Measurements from ENCODE around the gene CCNB1.

The CCNB1 gene

GRCh38 chr5:69160651-69161050 lies 6.3 kb upstream of the CCNB1 start:
- TF ChIP-seq CEBPB (IDR thresholded peaks at IDR 0.05) (no peak), RAD21 (IDR thresholded peaks at IDR 0.05; ENCODE audit: low read depth) (no peak), TEAD4 (IDR thresholded peaks at IDR 0.05) (no peak)

GRCh38 chr5:69167493-69167855 lies 524 bp downstream of the CCNB1 start:
- TF ChIP-seq EP300 (IDR thresholded peaks at IDR 0.05; ENCODE audit: borderline replicate concordance): no peak
- TF ChIP-seq TEAD4 (IDR thresholded peaks at IDR 0.05): no peak
- no peak for TF ChIP-seq CREB1 (IDR thresholded peaks at IDR 0.05; ENCODE audit: low read depth)
- TF ChIP-seq YY1 (IDR thresholded peaks at IDR 0.05; ENCODE audit: low read depth): no peak
- no peak for TF ChIP-seq USF1 (IDR thresholded peaks at IDR 0.05)
- TF ChIP-seq ZBTB7A (IDR thresholded peaks at IDR 0.05; ENCODE audit: low read depth): no peak
- TF ChIP-seq MAX (IDR thresholded peaks at IDR 0.05): no peak
- no peak for TF ChIP-seq REST (IDR thresholded peaks at IDR 0.05; ENCODE audit: low read depth)
- TF ChIP-seq TCF12 (IDR thresholded peaks at IDR 0.05; ENCODE audit: low read depth): no peak
- TF ChIP-seq RAD21 (IDR thresholded peaks at IDR 0.05; ENCODE audit: low read depth): no peak
- TF ChIP-seq FOXM1 (IDR thresholded peaks at IDR 0.05; ENCODE audit: borderline replicate concordance, low read depth): no peak
- no peak for TF ChIP-seq NFIC (IDR thresholded peaks at IDR 0.05)
- no peak for TF ChIP-seq EGR1 (IDR thresholded peaks at IDR 0.05)
- TF ChIP-seq TAF1 (IDR thresholded peaks at IDR 0.05; ENCODE audit: low read depth): no peak
- no peak for TF ChIP-seq CEBPB (IDR thresholded peaks at IDR 0.05)

- TF ChIP-seq TAF1 (IDR thresholded peaks at IDR 0.05; ENCODE audit: low read depth) (no peak), RAD21 (IDR thresholded peaks at IDR 0.05; ENCODE audit: low read depth) (no peak), EP300 (IDR thresholded peaks at IDR 0.05; ENCODE audit: borderline replicate concordance) (no peak), MAX (IDR thresholded peaks at IDR 0.05) (no peak), TCF12 (IDR thresholded peaks at IDR 0.05; ENCODE audit: low read depth) (no peak), REST (IDR thresholded peaks at IDR 0.05; ENCODE audit: low read depth) (no peak)
These were observed 979 bp downstream of the CCNB1 start for GRCh38 chr5:69167929-69168328.

GRCh38 chr5:69170495-69170894 lies 3.5 kb downstream of the CCNB1 start:
- no peak for TF ChIP-seq REST (IDR thresholded peaks at IDR 0.05; ENCODE audit: low read depth)
- no peak for TF ChIP-seq MAX (IDR thresholded peaks at IDR 0.05)
- no peak for TF ChIP-seq ZBTB7A (IDR thresholded peaks at IDR 0.05; ENCODE audit: low read depth)
- no peak for TF ChIP-seq CEBPB (IDR thresholded peaks at IDR 0.05)
- TF ChIP-seq FOXM1 (IDR thresholded peaks at IDR 0.05; ENCODE audit: borderline replicate concordance, low read depth): no peak
- TF ChIP-seq TCF12 (IDR thresholded peaks at IDR 0.05; ENCODE audit: low read depth): no peak
- TF ChIP-seq EGR1 (IDR thresholded peaks at IDR 0.05): no peak
- TF ChIP-seq TEAD4 (IDR thresholded peaks at IDR 0.05): no peak
- TF ChIP-seq YY1 (IDR thresholded peaks at IDR 0.05; ENCODE audit: low read depth): no peak
- no peak for TF ChIP-seq USF1 (IDR thresholded peaks at IDR 0.05)
- no peak for TF ChIP-seq TAF1 (IDR thresholded peaks at IDR 0.05; ENCODE audit: low read depth)
- TF ChIP-seq EP300 (IDR thresholded peaks at IDR 0.05; ENCODE audit: borderline replicate concordance): no peak
- no peak for TF ChIP-seq RAD21 (IDR thresholded peaks at IDR 0.05; ENCODE audit: low read depth)

- TF ChIP-seq TEAD4 (IDR thresholded peaks at IDR 0.05): no peak
- TF ChIP-seq CEBPB (IDR thresholded peaks at IDR 0.05): no peak
- no peak for TF ChIP-seq RAD21 (IDR thresholded peaks at IDR 0.05; ENCODE audit: low read depth)
- no peak for TF ChIP-seq MAX (IDR thresholded peaks at IDR 0.05)
- no peak for TF ChIP-seq TAF1 (IDR thresholded peaks at IDR 0.05; ENCODE audit: low read depth)
- no peak for TF ChIP-seq TCF12 (IDR thresholded peaks at IDR 0.05; ENCODE audit: low read depth)
- TF ChIP-seq ZBTB7A (IDR thresholded peaks at IDR 0.05; ENCODE audit: low read depth): no peak
- no peak for TF ChIP-seq CREB1 (IDR thresholded peaks at IDR 0.05; ENCODE audit: low read depth)
- TF ChIP-seq EP300 (IDR thresholded peaks at IDR 0.05; ENCODE audit: borderline replicate concordance): no peak
- no peak for TF ChIP-seq FOXM1 (IDR thresholded peaks at IDR 0.05; ENCODE audit: borderline replicate concordance, low read depth)
- no peak for TF ChIP-seq USF1 (IDR thresholded peaks at IDR 0.05)
- TF ChIP-seq REST (IDR thresholded peaks at IDR 0.05; ENCODE audit: low read depth): no peak
- TF ChIP-seq EGR1 (IDR thresholded peaks at IDR 0.05): no peak
- no peak for TF ChIP-seq YY1 (IDR thresholded peaks at IDR 0.05; ENCODE audit: low read depth)
- no peak for TF ChIP-seq NFIC (IDR thresholded peaks at IDR 0.05)
These were observed 4.0 kb downstream of the CCNB1 start for GRCh38 chr5:69170969-69171368.

Measured in Ishikawa (cell line).